Measurements from ENCODE around the gene PPARG. TPM values are rescaled to one million over a fixed set of nuclear protein-coding genes. Genes with fewer than 3 reads are reported as not detected.
"Not testable (repeated sequence)": the region's sequence is repeated elsewhere in the genome, so short reads cannot be mapped to it uniquely, and the experiment has no call there.

Gene PPARG
- total and polyA plus RNA-seq, 2 of the 13 experiments (the other 11 are each of a cell fraction or from before 2014, with no cell fraction given), result 13.9 to 58.3 TPM

- BruUV-seq (replicated peaks), result no TSS peak
- H3K9me3 ChIP-seq (ENCODE audit: low read length), result no peaks in the 10 kb centered on the region
- no peak overlapping the region for H3K4me3 ChIP-seq (replicated peaks in 1 of 3; ENCODE audit: insufficient read depth in 1 of 3, low read depth in 2 of 3, low read length in 3 of 3)
- WGBS (ENCODE audit: low lambda C conversion rate), result 93% methylated on average over 5 of the region's 5 CpGs
- ChIA-PET CTCF (ENCODE audit: low intra/inter-chr PET ratio, low total read pairs) (no interaction called here), POLR2A (interaction anchor here (1.1 to 2.0 kb wide), 2 partner anchors 68 to 190 kb away, joined by 3 to 11 read pairs; partner anchors contain the start of gene PPARG)
- ATAC-seq, result no peak
- H3K79me2 ChIP-seq (ENCODE audit: insufficient read depth, low read length), result no peaks in the 10 kb centered on the region
- no peak overlapping the region for H3K27ac ChIP-seq (ENCODE audit: extremely low read length, insufficient read depth, low read length)
- no peak overlapping the region for H3K4me2 ChIP-seq (ENCODE audit: low read depth, low read length)
- in situ Hi-C loops (cut with HindIII; ENCODE audit: extremely low pct_ligation_motif_present, low pct_unique_long_range_greater_than_20kb) (loop anchor here (5.0 kb wide), 1 partner anchor 341 kb away; no protein-coding TSS in a partner anchor), intact Hi-C loops (cut with micrococcal nuclease; ENCODE audit: unreplicated experiment) (no loop called here)
- DNase-seq (ENCODE audit: low spot score), result no peak
- FAIRE-seq, result no peak
- TF ChIP-seq ZNF234 (CRISPR knock-in tag; conservative IDR thresholded peaks at IDR 0.05) (no peak), ZNF770 (CRISPR knock-in tag; IDR thresholded peaks at IDR 0.05) (peak; percentile 46), ZNF382 (CRISPR knock-in tag; IDR thresholded peaks at IDR 0.05; ENCODE audit: borderline replicate concordance) (no peak), ZNF343 (CRISPR knock-in tag; IDR thresholded peaks at IDR 0.05) (no peak), ZSCAN12 (CRISPR knock-in tag; IDR thresholded peaks at IDR 0.05) (no peak)
- H3K27me3 ChIP-seq (ENCODE audit: control insufficient read depth in 1 of 2, insufficient read depth in 2 of 2, low read length in 2 of 2), result no peaks in the 10 kb centered on the region
- H3K9ac ChIP-seq (ENCODE audit: insufficient read depth, low read depth, low read length), result no peak overlapping the region
- H4K20me1 ChIP-seq (ENCODE audit: insufficient read depth, low read length), result no peaks in the 10 kb centered on the region
- no peak overlapping the region for H2AFZ ChIP-seq (ENCODE audit: low read length)
- no peaks in the 10 kb centered on the region for H3K36me3 ChIP-seq (replicated peaks in 1 of 2; ENCODE audit: control insufficient read depth in 1 of 2, insufficient read depth in 2 of 2, low read length in 2 of 2)
- peaks cover 58% of the 10 kb centered on the region for H3K4me1 ChIP-seq (ENCODE audit: insufficient read depth, low read length)
Observed at GRCh38 chr3:12478326-12478725, 189.5 kb downstream of the PPARG start.

- in situ Hi-C loops (cut with HindIII; ENCODE audit: extremely low pct_ligation_motif_present, low pct_unique_long_range_greater_than_20kb), result loop anchor here (5.0 kb wide), 1 partner anchor 342 kb away; no protein-coding TSS in a partner anchor
- peak overlapping the region in 1 of 3 experiments; percentile 36; a peak in 2 of 6 replicates for H3K4me3 ChIP-seq (replicated peaks in 1 of 3; ENCODE audit: insufficient read depth in 1 of 3, low read depth in 2 of 3, low read length in 3 of 3)
- H3K27ac ChIP-seq (ENCODE audit: extremely low read length, insufficient read depth, low read length), result peak overlapping the region; percentile 11
- DNase-seq (ENCODE audit: low spot score); H3K27me3 ChIP-seq (ENCODE audit: control insufficient read depth in 1 of 2, insufficient read depth in 2 of 2, low read length in 2 of 2); BruUV-seq (replicated peaks); H3K79me2 ChIP-seq (ENCODE audit: insufficient read depth, low read length); ATAC-seq; H3K9me3 ChIP-seq (ENCODE audit: low read length); H4K20me1 ChIP-seq (ENCODE audit: insufficient read depth, low read length); H3K36me3 ChIP-seq (replicated peaks in 1 of 2; ENCODE audit: control insufficient read depth in 1 of 2, insufficient read depth in 2 of 2, low read length in 2 of 2); intact Hi-C loops (cut with micrococcal nuclease; ENCODE audit: unreplicated experiment); FAIRE-seq: not testable (repeated sequence)
- POLR2A ChIA-PET, result interaction anchor here (0.8 to 2.0 kb wide), 12 partner anchors 9 to 344 kb away, joined by 3 to 11 read pairs (median 4); partner anchors contain the start of gene PPARG
- H3K4me1 ChIP-seq (ENCODE audit: insufficient read depth, low read length), result peaks cover 65% of the 10 kb centered on the region
- WGBS (ENCODE audit: low lambda C conversion rate), result 48% methylated on average over 3 of the region's 3 CpGs
- CTCF ChIA-PET (ENCODE audit: low intra/inter-chr PET ratio, low total read pairs), result interaction anchor here (1.2 to 2.7 kb wide), 3 partner anchors 191 to 344 kb away, joined by 3 to 15 read pairs (median 10); no protein-coding TSS in a partner anchor
- H3K4me2 ChIP-seq (ENCODE audit: low read depth, low read length), result peak overlapping the region; percentile 62
- TF ChIP-seq ZNF276 (CRISPR knock-in tag; IDR thresholded peaks at IDR 0.05; ENCODE audit: low read depth) (peak; percentile 90; the same call in 1 of the 2 replicates), MED1 (CRISPR knock-in tag; IDR thresholded peaks at IDR 0.05) (peak; percentile 17; the same call in 1 of the 2 replicates), HMGXB4 (CRISPR knock-in tag; IDR thresholded peaks at IDR 0.05; ENCODE audit: borderline replicate concordance in 1 of 2, low read depth in 1 of 2) (0 out of 4 replicates have a peak, but pooled peaks of 1 of the 2 experiments have one; percentile 15), RARA (CRISPR knock-in tag; IDR thresholded peaks at IDR 0.05) (peak; percentile 32; the same call in 1 of the 2 replicates), ZNF768 (CRISPR knock-in tag; IDR thresholded peaks at IDR 0.05) (peak; percentile 81; the same call in 1 of the 2 replicates), HDAC2 (CRISPR knock-in tag; IDR thresholded peaks at IDR 0.05) (0 out of 2 replicates have a peak, but pooled peaks have one; percentile 13)
- peak overlapping the region; percentile 41; the same call in 1 of the 2 replicates for H3K9ac ChIP-seq (ENCODE audit: insufficient read depth, low read depth, low read length)
- H2AFZ ChIP-seq (ENCODE audit: low read length), result peak overlapping the region; percentile 43
Observed at GRCh38 chr3:12479198-12479597, 190.3 kb downstream of the PPARG start.

Measured in HepG2 (cell line).